K562 (cell line): ENCODE measurements around the gene SOWAHC. TPM values are rescaled to one million over a fixed set of nuclear protein-coding genes. Genes with fewer than 3 reads are reported as not detected.

ENCODE experiments used
- ATAC-seq: fragments of 200-7000 bp; cut with Tn5 transposase; 3 replicates; pipeline ENCODE4 v1.9.1; 2020; ENCODE audit warnings: moderate library complexity
- BruUV-seq: library from RNA; stranded (reverse); fragments of 400-500 nt; replicated peaks from 2 replicates; lab custom pipeline; 2021; lab: Mats Ljungman, UMichigan
- CTCF ChIA-PET: fragments of 300-600 bp; formaldehyde crosslinking; extraction: SDS; loops from one replicate; lab custom pipeline; 2021; ENCODE audit warnings: low intra/inter-chr PET ratio; lab: Yijun Ruan, JAX
- POLR2A ChIA-PET: fragments of 300-600, 350-650 bp; sonication (Branson Sonifier 250); formaldehyde crosslinking; extraction: SDS; loops from one replicate; lab custom pipeline; 2021; ENCODE audit warnings: antibody characterized with exemption, inconsistent platforms; lab: Yijun Ruan, JAX
- DNase-seq, 4 experiments: peaks; one replicate each; pipeline versions ENCODE4 v3.0.0 to v3.0.0-alpha.2; 2011 to 2018; ENCODE audit warnings: low spot score in 3 of 4, mixed read lengths in 3 of 4; ENCODE audit errors: extremely low read depth in 1 of 4
- FAIRE-seq: peaks from 2 replicates; lab custom pipeline; 2011; peaks lifted over from hg19 to GRCh38; lab: Jason Lieb, UNC
- H2AFZ ChIP-seq: 2 replicates; pipeline ENCODE4 v1.6.0; 2011; ENCODE audit warnings: low read depth, low read length, control low read depth, inconsistent platforms
- H3K27ac ChIP-seq: fragments of 200-600 bp; 3 replicates; pipeline ENCODE4 v1.8.0; 2011; ENCODE audit warnings: low read depth, mild to moderate bottlenecking, control low read depth, inconsistent platforms, low read length, moderate library complexity, mixed read lengths; ENCODE audit errors: extremely low read depth
- H3K27me3 ChIP-seq, 2 experiments: fragments of 300-600 bp in 1 of 2; 2 replicates in 1 of 2; 3 replicates in 1 of 2; pipeline versions ENCODE4 v1.6.0 to v1.8.0; 2011; ENCODE audit warnings: inconsistent platforms in 2 of 2, low read length in 2 of 2, mild to moderate bottlenecking in 1 of 2, mixed read lengths in 1 of 2, moderate library complexity in 1 of 2; ENCODE audit not compliant: control insufficient read depth in 2 of 2, insufficient read depth in 2 of 2
- H3K36me3 ChIP-seq: fragments of 300-600 bp; 3 replicates; pipeline ENCODE4 v1.8.0; 2011; ENCODE audit warnings: mild to moderate bottlenecking, low read length, inconsistent platforms; ENCODE audit not compliant: control insufficient read depth, insufficient read depth
- H3K4me1 ChIP-seq, 2 experiments: fragments of 200-600 bp in 1 of 2; replicated peaks in 1 of 2; 2 replicates in 1 of 2; 3 replicates in 1 of 2; pipeline versions ENCODE4 v1.5.1 to v1.8.0; 2011; ENCODE audit warnings: inconsistent platforms in 2 of 2, low read length in 2 of 2, mild to moderate bottlenecking in 1 of 2, mixed read lengths in 1 of 2, moderate library complexity in 1 of 2; ENCODE audit not compliant: control insufficient read depth in 2 of 2, insufficient read depth in 2 of 2
- H3K4me2 ChIP-seq: 2 replicates; pipeline ENCODE4 v1.6.1; 2011; ENCODE audit warnings: low read length, control low read depth, inconsistent platforms, mixed read lengths; ENCODE audit not compliant: insufficient read depth
- H3K4me3 ChIP-seq: fragments of 200-600 bp; sonication (generic), shearing (Covaris generic); 2 replicates; pipeline ENCODE4 v1.5.1; 2016; ENCODE audit warnings: control low read depth, inconsistent platforms
- H3K79me2 ChIP-seq: fragments of 200-600 bp; 3 replicates; pipeline ENCODE4 v1.8.0; 2011; ENCODE audit warnings: low read length, inconsistent platforms; ENCODE audit not compliant: control insufficient read depth, insufficient read depth
- H3K9ac ChIP-seq, 2 experiments: 2 replicates each; pipeline versions ENCODE4 v1.6.0 to v1.6.1; 2011; ENCODE audit warnings: low read depth in 2 of 2, low read length in 2 of 2, control low read depth in 1 of 2, inconsistent platforms in 1 of 2, mild to moderate bottlenecking in 1 of 2, mixed read lengths in 1 of 2; ENCODE audit not compliant: insufficient read depth in 1 of 2
- H3K9me1 ChIP-seq: one replicate; pipeline ENCODE4 v1.6.0; 2011; ENCODE audit warnings: inconsistent platforms, mild to moderate bottlenecking, low read length, moderate library complexity; ENCODE audit not compliant: control insufficient read depth, insufficient read depth
- H3K9me3 ChIP-seq: replicated peaks from 2 replicates; pipeline ENCODE4 v1.5.1; 2011; ENCODE audit warnings: low read depth, low read length, inconsistent platforms; ENCODE audit not compliant: control insufficient read depth, insufficient read depth
- H4K20me1 ChIP-seq: replicated peaks from 2 replicates; pipeline ENCODE4 v1.6.1; 2011; ENCODE audit warnings: low read length, inconsistent platforms, mixed read lengths; ENCODE audit not compliant: control insufficient read depth, insufficient read depth
- PHB2 ChIP-seq: fragments of 450-650 bp; IDR thresholded peaks from 2 replicates; pipeline ENCODE4 v1.6.1; 2017; ENCODE audit warnings: low read depth
- PPARD ChIP-seq: fragments of 250-450 bp; sonication (Bioruptor Pico); IDR thresholded peaks from 2 replicates; pipeline ENCODE4 v1.8.0; 2022; ENCODE audit warnings: inconsistent platforms, mild to moderate bottlenecking, moderate library complexity
- RBM14 ChIP-seq: fragments of 200-400 bp; formaldehyde crosslinking; IDR thresholded peaks from 2 replicates; pipeline ENCODE4 v1.6.1; 2018; ENCODE audit warnings: low read depth, mild to moderate bottlenecking, low read length, moderate library complexity, borderline replicate concordance; ENCODE audit not compliant: insufficient read depth
- RCOR1 ChIP-seq, 2 experiments: IDR thresholded peaks; 2 replicates each; pipeline ENCODE4 v1.6.1; 2012; ENCODE audit warnings: low read depth in 2 of 2, low read length in 2 of 2, borderline replicate concordance in 1 of 2, improper control_type of control experiment in 1 of 2
- ZNF165 ChIP-seq: fragments of 250-450 bp; sonication (Bioruptor Pico); IDR thresholded peaks from 2 replicates; pipeline ENCODE4 v1.4.0; 2020; ENCODE audit warnings: borderline replicate concordance
- ZNF717 ChIP-seq: fragments of 250-450 bp; sonication (Bioruptor Pico); IDR thresholded peaks from 2 replicates; pipeline ENCODE4 v1.5.0; 2021
- WGBS: fragments of 100-300 bp; shearing (Covaris generic); methylation state at CpG from one replicate; pipeline ENCODE4 v1.1.6; 2016; ENCODE audit warnings: low coverage, mixed read lengths; ENCODE audit not compliant: insufficient coverage; ENCODE audit errors: missing lambda C conversion rate; 5-methylcytosine and 5-hydroxymethylcytosine counted together
- in situ Hi-C: fragments of 300-500 bp; cut with MboI; formaldehyde crosslinking; loops from 4 replicates; pipeline ENCODE4 v1.15.0; 2018; ENCODE audit warnings: inconsistent platforms, mixed read lengths
- intact Hi-C: fragments of 100-400 bp; cut with micrococcal nuclease; formaldehyde crosslinking; loops from 2 replicates; pipeline ENCODE4 v1.14.2; 2022
- polyA plus RNA-seq, 8 experiments: library from polyadenylated mRNA; depleted of rRNA in 4 of 8; stranded (reverse) in 5 of 8; unstranded in 3 of 8; fragments of >200 nt; fragmentation: Nextera tagmentation in 2 of 8; fragmentation: Illumina TruSeq in 1 of 8; extraction: Ambion mirVana in 2 of 8; extraction: Trizol in 1 of 8; gene quantifications; 2 replicates each; pipeline versions ENCODE4 v1.2.1 to v1.2.3, GENCODE V29; 2011 to 2014; ENCODE audit warnings: inconsistent platforms in 1 of 8, missing spikeins in 1 of 8
- total RNA-seq, 7 experiments: library from RNA; depleted of rRNA in 6 of 7; stranded (reverse); fragments of >200 nt in 6 of 7; fragmentation: Illumina TruSeq in 2 of 7; extraction: Trizol in 2 of 7; gene quantifications; 2 replicates each; pipeline versions ENCODE4 v1.2.1 to v1.2.3, GENCODE V29; 2011 to 2021; ENCODE audit warnings: low replicate concordance in 1 of 7

The SOWAHC gene
- total and polyA plus RNA-seq, 9 of the 15 experiments (the other 6 are each of a cell fraction or from before 2014, with no cell fraction given), result 0.04 TPM; not detected in 8

- TF ChIP-seq RCOR1 (IDR thresholded peaks at IDR 0.05; ENCODE audit: borderline replicate concordance in 1 of 2, low read depth in 2 of 2, low read length in 2 of 2) (no peak), RBM14 (no peak)
- TF ChIP-seq, all 486 proteins: peak for 0
These were observed 19.3 kb downstream of the SOWAHC start (continued) for GRCh38 chr2:109633284-109633961.

GRCh38 chr2:109635426-109636304 is 21.5 kb downstream of the SOWAHC start:
- WGBS, result 1% methylated on average over 11 of the region's 11 CpGs

More at GRCh38 chr2:109635426-109636304, 21.5 kb downstream of the SOWAHC start:
- no peaks in the 10 kb centered on the region for H3K9me3 ChIP-seq
- H3K9ac ChIP-seq, result no peak overlapping the region
- DNase-seq (no peak), FAIRE-seq (no peak)
- ChIA-PET CTCF (no interaction called here), POLR2A (interaction anchor here (0.6 kb wide), 1 partner anchor 17 kb away, joined by 4 read pairs; no protein-coding TSS in a partner anchor)
- H3K79me2 ChIP-seq, result no peaks in the 10 kb centered on the region
- no peaks in the 10 kb centered on the region; the same call in 1 of the 2 replicates for H4K20me1 ChIP-seq
- in situ Hi-C loops (no loop called here), intact Hi-C loops (no loop called here)
- no peaks in the 10 kb centered on the region for H3K36me3 ChIP-seq
- TF ChIP-seq ZNF717 (CRISPR knock-in tag) (no peak), PPARD (no peak), PHB2 (no peak), ZNF165 (no peak)
- TF ChIP-seq, all 486 proteins: peak for 0
- no peak for ATAC-seq
- no TSS peak for BruUV-seq
- peaks cover 5% of the 10 kb centered on the region in 2 experiments; a peak in 1 of 5 replicates for H3K27me3 ChIP-seq
- no peak overlapping the region for H2AFZ ChIP-seq
- no peak overlapping the region for H3K27ac ChIP-seq
- H3K4me2 ChIP-seq, result no peak overlapping the region
- no peaks in the 10 kb centered on the region for H3K4me1 ChIP-seq
- no peaks in the 10 kb centered on the region for H3K9me1 ChIP-seq
- H3K4me3 ChIP-seq, result no peak overlapping the region
